Endothelial cell of umbilical vein (primary cell): Measurements from ENCODE around the gene CNIH2.

ENCODE experiments used
- CTCF ChIP-seq, 2 donors: IDR thresholded peaks; 1 replicate in 1 of 2; 2 replicates in 1 of 2; pipeline ENCODE4 v1.5.1; 2011; ENCODE audit warnings: low read length in 2 of 2, mild to moderate bottlenecking in 2 of 2, moderate library complexity in 2 of 2, control low read depth in 1 of 2, inconsistent platforms in 1 of 2, low read depth in 1 of 2; ENCODE audit not compliant: insufficient read depth in 1 of 2; ENCODE audit errors: extremely low read depth in 1 of 2
- POLR2AphosphoS5 ChIP-seq: IDR thresholded peaks from 2 replicates; pipeline ENCODE4 v1.6.1; 2012; ENCODE audit warnings: low read depth, mild to moderate bottlenecking, control low read depth, low read length, moderate library complexity; ENCODE audit not compliant: insufficient read depth

- TF ChIP-seq CTCF (IDR thresholded peaks at IDR 0.05; ENCODE audit: extremely low read depth in 1 of 2, insufficient read depth in 1 of 2, low read depth in 1 of 2, low read length in 2 of 2) (no peak), POLR2AphosphoS5 (no peak)
Measured at GRCh38 chr11:66265531-66266377, 12.2 kb upstream of the CNIH2 start.
